Astrocyte (in vitro differentiated cells and primary cell): ENCODE measurements around the gene ETV6.

Source experiments
- EZH2 ChIP-seq: IDR thresholded peaks from 2 replicates; pipeline ENCODE4 v1.6.1; 2012; ENCODE audit warnings: mild to moderate bottlenecking, low read length, inconsistent platforms; ENCODE audit not compliant: insufficient read depth
- TF ChIP-seq, protein P1 (sequence below): IDR thresholded peaks from 2 replicates; pipeline ENCODE4 v1.5.1; 2011; ENCODE audit warnings: low read depth, mild to moderate bottlenecking, inconsistent platforms, low read length, moderate library complexity; ENCODE audit not compliant: insufficient read depth

DNA sequence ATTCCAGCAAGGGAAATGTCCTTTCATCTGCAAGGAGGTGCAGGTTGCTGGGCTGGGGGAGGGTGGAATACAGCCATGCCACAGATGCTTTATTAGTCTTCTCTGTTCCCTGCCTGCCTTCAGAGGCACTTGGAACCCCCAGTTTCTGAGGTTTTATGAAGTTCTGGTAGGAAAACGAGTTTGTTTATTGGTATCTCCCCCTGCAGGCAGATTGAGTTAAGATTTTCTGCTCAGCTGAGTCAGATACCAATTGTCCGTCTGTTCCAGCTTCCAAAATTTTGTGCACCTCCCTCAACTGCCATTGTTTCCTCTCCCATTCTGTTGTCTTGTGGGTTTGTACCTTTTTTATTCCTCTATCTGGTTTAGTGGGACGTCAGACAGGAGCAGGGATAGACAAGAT lies 155.6 kb downstream of the ETV6 start:
- no peak for TF ChIP-seq EZH2
- TF ChIP-seq, protein P1, sequence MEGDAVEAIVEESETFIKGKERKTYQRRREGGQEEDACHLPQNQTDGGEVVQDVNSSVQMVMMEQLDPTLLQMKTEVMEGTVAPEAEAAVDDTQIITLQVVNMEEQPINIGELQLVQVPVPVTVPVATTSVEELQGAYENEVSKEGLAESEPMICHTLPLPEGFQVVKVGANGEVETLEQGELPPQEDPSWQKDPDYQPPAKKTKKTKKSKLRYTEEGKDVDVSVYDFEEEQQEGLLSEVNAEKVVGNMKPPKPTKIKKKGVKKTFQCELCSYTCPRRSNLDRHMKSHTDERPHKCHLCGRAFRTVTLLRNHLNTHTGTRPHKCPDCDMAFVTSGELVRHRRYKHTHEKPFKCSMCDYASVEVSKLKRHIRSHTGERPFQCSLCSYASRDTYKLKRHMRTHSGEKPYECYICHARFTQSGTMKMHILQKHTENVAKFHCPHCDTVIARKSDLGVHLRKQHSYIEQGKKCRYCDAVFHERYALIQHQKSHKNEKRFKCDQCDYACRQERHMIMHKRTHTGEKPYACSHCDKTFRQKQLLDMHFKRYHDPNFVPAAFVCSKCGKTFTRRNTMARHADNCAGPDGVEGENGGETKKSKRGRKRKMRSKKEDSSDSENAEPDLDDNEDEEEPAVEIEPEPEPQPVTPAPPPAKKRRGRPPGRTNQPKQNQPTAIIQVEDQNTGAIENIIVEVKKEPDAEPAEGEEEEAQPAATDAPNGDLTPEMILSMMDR = no peak
